Measurements from ENCODE around the gene AGFG1. TPM values are rescaled to one million over a fixed set of nuclear protein-coding genes. Genes with fewer than 3 reads are reported as not detected.

Gene AGFG1
- total RNA-seq, 4 donors from 2014 or later, result 42.1 to 83.1 (median 53.5) TPM

GRCh38 chr2:227485429-227485828 lies 13.5 kb downstream of the AGFG1 start:
- 96 to 100% methylated on average over 1 of the region's 1 CpG for WGBS, 2 donors
- H3K27me3 ChIP-seq, result no peaks in the 10 kb centered on the region
- H3K4me3 ChIP-seq, result no peak overlapping the region
- no peak for DNase-seq (ENCODE audit: low spot score in 2 of 2)
- H3K36me3 ChIP-seq, result no peaks in the 10 kb centered on the region
- TF ChIP-seq, protein P1, sequence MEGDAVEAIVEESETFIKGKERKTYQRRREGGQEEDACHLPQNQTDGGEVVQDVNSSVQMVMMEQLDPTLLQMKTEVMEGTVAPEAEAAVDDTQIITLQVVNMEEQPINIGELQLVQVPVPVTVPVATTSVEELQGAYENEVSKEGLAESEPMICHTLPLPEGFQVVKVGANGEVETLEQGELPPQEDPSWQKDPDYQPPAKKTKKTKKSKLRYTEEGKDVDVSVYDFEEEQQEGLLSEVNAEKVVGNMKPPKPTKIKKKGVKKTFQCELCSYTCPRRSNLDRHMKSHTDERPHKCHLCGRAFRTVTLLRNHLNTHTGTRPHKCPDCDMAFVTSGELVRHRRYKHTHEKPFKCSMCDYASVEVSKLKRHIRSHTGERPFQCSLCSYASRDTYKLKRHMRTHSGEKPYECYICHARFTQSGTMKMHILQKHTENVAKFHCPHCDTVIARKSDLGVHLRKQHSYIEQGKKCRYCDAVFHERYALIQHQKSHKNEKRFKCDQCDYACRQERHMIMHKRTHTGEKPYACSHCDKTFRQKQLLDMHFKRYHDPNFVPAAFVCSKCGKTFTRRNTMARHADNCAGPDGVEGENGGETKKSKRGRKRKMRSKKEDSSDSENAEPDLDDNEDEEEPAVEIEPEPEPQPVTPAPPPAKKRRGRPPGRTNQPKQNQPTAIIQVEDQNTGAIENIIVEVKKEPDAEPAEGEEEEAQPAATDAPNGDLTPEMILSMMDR (IDR thresholded peaks at IDR 0.05), result no peak
- no peak for TF ChIP-seq POLR2A (IDR thresholded peaks at IDR 0.05)
- TF ChIP-seq EP300 (IDR thresholded peaks at IDR 0.05), result no peak
- H3K9me3 ChIP-seq, result peaks cover 0 to 9% (median 2%) of the 10 kb centered on the region in 4 donors
- H3K27ac ChIP-seq, result no peak overlapping the region
- peaks cover 0 to 33% (median 5%) of the 10 kb centered on the region in 4 donors for H3K4me1 ChIP-seq

- Histone ChIP-seq H3K9me3 (peaks cover 0 to 9% (median 2%) of the 10 kb centered on the region in 4 donors), H3K4me3 (no peak overlapping the region), H3K27ac (no peak overlapping the region), H3K36me3 (no peaks in the 10 kb centered on the region), H3K4me1 (peaks cover 0 to 32% (median 1%) of the 10 kb centered on the region in 4 donors), H3K27me3 (no peaks in the 10 kb centered on the region)
- WGBS, 2 donors, result 77 to 79% methylated on average over 2 of the region's 2 CpGs
- no peak for DNase-seq (ENCODE audit: low spot score in 2 of 2)
- TF ChIP-seq, protein P1 (IDR thresholded peaks at IDR 0.05), result no peak
- no peak for TF ChIP-seq POLR2A (IDR thresholded peaks at IDR 0.05)
- TF ChIP-seq EP300 (IDR thresholded peaks at IDR 0.05), result no peak
Measured at GRCh38 chr2:227486688-227487087, 14.7 kb downstream of the AGFG1 start.

DNA sequence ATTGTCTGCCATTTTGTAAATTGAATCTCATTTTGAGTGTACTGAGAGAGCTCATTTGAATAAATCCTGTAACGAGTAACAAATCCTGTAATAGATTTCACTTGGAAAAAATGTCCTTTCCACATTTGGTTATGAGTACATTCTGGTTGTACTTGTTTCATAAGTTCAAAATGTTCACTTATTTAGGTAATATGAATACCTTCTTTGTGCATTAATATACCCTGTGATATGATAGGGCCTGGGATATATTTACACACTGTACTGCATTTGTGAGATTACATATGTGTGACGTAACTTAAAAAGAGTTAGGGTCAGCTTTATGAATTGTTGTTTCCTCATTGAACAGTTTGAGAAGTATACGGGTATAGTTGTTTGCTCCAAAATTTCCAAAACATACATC lies 16.1 kb downstream of the AGFG1 start:
- WGBS, 2 donors, result 69% methylated on average over 3 of the region's 3 CpGs
- TF ChIP-seq EP300 (IDR thresholded peaks at IDR 0.05), result no peak
- no peak for TF ChIP-seq POLR2A (IDR thresholded peaks at IDR 0.05)
- TF ChIP-seq, protein P1 (IDR thresholded peaks at IDR 0.05), result no peak
- DNase-seq (ENCODE audit: low spot score in 2 of 2), result no peak
- Histone ChIP-seq H3K9me3 (peaks cover 0 to 9% (median 2%) of the 10 kb centered on the region in 4 donors), H3K4me3 (no peak overlapping the region), H3K4me1 (peaks cover 0 to 29% (median 1%) of the 10 kb centered on the region in 4 donors), H3K27me3 (no peaks in the 10 kb centered on the region), H3K36me3 (no peaks in the 10 kb centered on the region), H3K27ac (no peak overlapping the region)

DNA sequence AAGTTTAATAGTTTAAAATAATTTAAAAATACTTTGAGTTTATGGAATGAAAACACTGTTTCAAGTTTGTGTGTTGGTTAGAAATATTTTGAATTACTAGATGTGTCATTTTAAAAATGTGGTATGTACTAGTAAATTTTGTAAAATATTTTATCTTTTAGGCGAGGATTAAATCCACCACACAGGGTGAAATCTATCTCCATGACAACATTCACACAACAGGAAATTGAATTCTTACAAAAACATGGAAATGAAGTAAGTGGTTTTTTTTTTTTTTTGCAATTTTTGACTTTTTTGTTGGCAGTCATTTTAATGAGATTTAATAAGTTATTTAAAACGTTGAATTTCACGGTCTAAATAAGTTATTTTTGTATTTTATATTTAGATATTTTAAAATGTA lies 19.4 kb downstream of the AGFG1 start:
- Histone ChIP-seq H3K4me1 (peaks cover 0 to 35% (median 0%) of the 10 kb centered on the region in 4 donors), H3K27ac (no peak overlapping the region), H3K9me3 (no peaks in the 10 kb centered on the region), H3K36me3 (peaks cover 0 to 16% (median 0%) of the 10 kb centered on the region in 3 donors), H3K4me3 (no peak overlapping the region), H3K27me3 (no peaks in the 10 kb centered on the region)
- DNase-seq (ENCODE audit: low spot score in 2 of 2), result no peak
- TF ChIP-seq EP300 (IDR thresholded peaks at IDR 0.05) (no peak), POLR2A (IDR thresholded peaks at IDR 0.05) (no peak)
- TF ChIP-seq, protein P1 (IDR thresholded peaks at IDR 0.05), result no peak
- WGBS, 2 donors, result 82 to 84% methylated on average over 3 of the region's 3 CpGs

DNA sequence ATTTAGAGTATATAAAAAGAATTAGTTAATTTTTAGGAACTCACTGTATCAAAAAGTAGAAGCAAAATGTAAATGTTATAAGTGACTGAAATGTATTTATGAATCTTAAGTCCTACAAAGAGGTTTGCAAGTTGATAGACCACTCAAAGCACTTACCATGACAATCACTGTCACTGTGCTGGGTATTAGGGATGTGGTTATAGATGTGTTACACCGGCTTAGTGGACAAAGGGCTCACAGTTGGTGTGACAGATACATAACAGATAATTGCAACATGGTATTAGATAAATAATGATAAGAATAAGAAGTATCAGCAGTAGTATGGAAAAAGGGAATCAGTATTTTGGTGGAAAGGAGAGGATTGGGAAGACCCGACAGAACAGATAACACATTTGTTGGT lies 21.6 kb downstream of the AGFG1 start:
- Histone ChIP-seq H3K9me3 (no peaks in the 10 kb centered on the region), H3K36me3 (peaks cover 0 to 16% (median 0%) of the 10 kb centered on the region in 3 donors), H3K27ac (no peak overlapping the region), H3K4me3 (no peak overlapping the region), H3K27me3 (no peaks in the 10 kb centered on the region), H3K4me1 (peaks cover 0 to 37% (median 1%) of the 10 kb centered on the region in 4 donors)
- no peak for DNase-seq (ENCODE audit: low spot score in 2 of 2)
- TF ChIP-seq EP300 (IDR thresholded peaks at IDR 0.05), result no peak
- TF ChIP-seq, protein P1 (IDR thresholded peaks at IDR 0.05), result no peak
- no peak for TF ChIP-seq POLR2A (IDR thresholded peaks at IDR 0.05)
- WGBS, 2 donors, result 84 to 95% methylated on average over 2 of the region's 2 CpGs
